Stimulated activated CD8-positive, alpha-beta memory T cell treated with anti-CD3 and anti-CD28 coated beads, Interleukin-2, amount 100 ng/mL, for 1 hour (primary cell): Measurements from ENCODE around the gene SBF2.
A peak's percentile ranks its signal among the peaks of the same experiment; 100 is the strongest.

Experiments used
- DNase-seq, 2 donors: peaks; one replicate each; pipeline ENCODE4 v3.0.0-alpha.2; 2020; ENCODE audit warnings: low read depth in 2 of 2

SBF2 gene

GRCh38 chr11:10317776-10318526, 23.9 kb upstream of the SBF2 start:
- no peak for DNase-seq

- DNase-seq, result no peak
Observed at GRCh38 chr11:10317151-10317755, 23.2 kb upstream of the SBF2 start.

GRCh38 chr11:10315083-10315482, 21.1 kb upstream of the SBF2 start:
- no peak for DNase-seq

- DNase-seq, result no peak
Observed at GRCh38 chr11:10314199-10315072, 20.4 kb upstream of the SBF2 start.

- DNase-seq, result no peak
Observed at GRCh38 chr11:10311802-10312201, 17.8 kb upstream of the SBF2 start.

GRCh38 chr11:10310301-10310841, 16.4 kb upstream of the SBF2 start:
- no peak for DNase-seq

GRCh38 chr11:10309163-10310093, 15.4 kb upstream of the SBF2 start:
- DNase-seq, result no peak

- no peak for DNase-seq
Observed at GRCh38 chr11:10308201-10308954, 14.4 kb upstream of the SBF2 start.

- DNase-seq, result peak; percentile 53 to 65
Observed at GRCh38 chr11:10307400-10308200, 13.6 kb upstream of the SBF2 start.

- DNase-seq, result no peak
Observed at GRCh38 chr11:10307022-10307399, 13.0 kb upstream of the SBF2 start.

GRCh38 chr11:10305964-10306918, 12.2 kb upstream of the SBF2 start:
- DNase-seq, result no peak

GRCh38 chr11:10305262-10305963, 11.4 kb upstream of the SBF2 start:
- no peak for DNase-seq

- DNase-seq, result no peak
Observed at GRCh38 chr11:10304495-10305261, 10.7 kb upstream of the SBF2 start, which contains the start of gene ADM. Gene ADM (plus strand): TSS chr11:10305073. CDS start chr11:10305701, 628 bp downstream.

- no peak for DNase-seq
Observed at GRCh38 chr11:10303558-10304363, 9.7 kb upstream of the SBF2 start.

- DNase-seq, result peak in 1 of 2 donors; percentile 51
Observed at GRCh38 chr11:10302744-10303557, 8.9 kb upstream of the SBF2 start.
